Measurements from ENCODE around the gene COL27A1. TPM values are rescaled to one million over a fixed set of nuclear protein-coding genes. Genes with fewer than 3 reads are reported as not detected.

Gene COL27A1
- polyA plus RNA-seq, 1 donor (not counting 4 experiments of a cell fraction or from before 2014, with no cell fraction given) = 14.0 TPM

- no peaks in the 10 kb centered on the region for H3K79me2 ChIP-seq (ENCODE audit: control insufficient read depth, insufficient read depth, low read length)
- no peak for FAIRE-seq
- H3K9me1 ChIP-seq (ENCODE audit: control insufficient read depth, extremely low read depth, insufficient read depth, low read length) = no peaks in the 10 kb centered on the region
- dilution Hi-C loops (cut with MboI; ENCODE audit: extremely low pct_ligation_motif_present, low sequenced_read_pairs) = no loop called here
- no peak for DNase-seq (ENCODE audit: low read depth, low spot score)
- no peaks in the 10 kb centered on the region for H4K20me1 ChIP-seq (ENCODE audit: control insufficient read depth, extremely low read depth, insufficient read depth, low read length)
- no peaks in the 10 kb centered on the region for H3K27me3 ChIP-seq (ENCODE audit: control insufficient read depth, extremely low read depth, insufficient read depth, low read length)
- H3K9ac ChIP-seq (ENCODE audit: control insufficient read depth, extremely low read depth, insufficient read depth, low read length) = no peak overlapping the region
- no peak overlapping the region for H3K4me3 ChIP-seq (ENCODE audit: control insufficient read depth in 2 of 3, extremely low read depth in 1 of 3, insufficient read depth in 2 of 3, low read depth in 1 of 3, low read length in 3 of 3)
- H2AFZ ChIP-seq (ENCODE audit: control insufficient read depth, low read length) = no peak overlapping the region
- H3K36me3 ChIP-seq (ENCODE audit: control insufficient read depth in 2 of 2, extremely low read depth in 1 of 2, insufficient read depth in 2 of 2, low read length in 2 of 2) = no peaks in the 10 kb centered on the region
- no peak for TF ChIP-seq EZH2 (IDR thresholded peaks at IDR 0.05; ENCODE audit: low read length)
- no peak for TF ChIP-seq CTCF (optimal IDR thresholded peaks at IDR 0.05 in 1 of 3, IDR thresholded peaks at IDR 0.05 in 1 of 3, conservative IDR thresholded peaks at IDR 0.05 in 1 of 3; ENCODE audit: extremely low read depth in 1 of 3, insufficient read depth in 2 of 3, low read length in 3 of 3)
- peaks cover 4% of the 10 kb centered on the region for H3K9me3 ChIP-seq (ENCODE audit: control insufficient read depth, low read depth, low read length)
- no peak overlapping the region for H3K27ac ChIP-seq (ENCODE audit: control insufficient read depth, insufficient read depth, low read length)
- H3K4me1 ChIP-seq (ENCODE audit: control insufficient read depth, extremely low read depth, insufficient read depth, low read length) = peaks cover 4% of the 10 kb centered on the region
- no peak overlapping the region for H3K4me2 ChIP-seq (ENCODE audit: control insufficient read depth, extremely low read depth, insufficient read depth, low read depth, low read length)
Measured at GRCh38 chr9:114317665-114318357, 162.5 kb downstream of the COL27A1 start.

GRCh38 chr9:114318416-114318815 lies 163.1 kb downstream of the COL27A1 start:
- H3K9me3 ChIP-seq (ENCODE audit: control insufficient read depth, low read depth, low read length) = peaks cover 4% of the 10 kb centered on the region
- H3K27ac ChIP-seq (ENCODE audit: control insufficient read depth, insufficient read depth, low read length) = no peak overlapping the region
- H3K27me3 ChIP-seq (ENCODE audit: control insufficient read depth, extremely low read depth, insufficient read depth, low read length) = no peaks in the 10 kb centered on the region
- dilution Hi-C loops (cut with MboI; ENCODE audit: extremely low pct_ligation_motif_present, low sequenced_read_pairs) = no loop called here
- H3K9ac ChIP-seq (ENCODE audit: control insufficient read depth, extremely low read depth, insufficient read depth, low read length) = no peak overlapping the region
- TF ChIP-seq EZH2 (IDR thresholded peaks at IDR 0.05; ENCODE audit: low read length) (no peak), CTCF (optimal IDR thresholded peaks at IDR 0.05 in 1 of 3, IDR thresholded peaks at IDR 0.05 in 1 of 3, conservative IDR thresholded peaks at IDR 0.05 in 1 of 3; ENCODE audit: extremely low read depth in 1 of 3, insufficient read depth in 2 of 3, low read length in 3 of 3) (no peak)
- no peaks in the 10 kb centered on the region for H3K9me1 ChIP-seq (ENCODE audit: control insufficient read depth, extremely low read depth, insufficient read depth, low read length)
- FAIRE-seq (no peak), DNase-seq (ENCODE audit: low read depth, low spot score) (no peak)
- H3K36me3 ChIP-seq (ENCODE audit: control insufficient read depth in 2 of 2, extremely low read depth in 1 of 2, insufficient read depth in 2 of 2, low read length in 2 of 2) = no peaks in the 10 kb centered on the region
- no peak overlapping the region for H3K4me2 ChIP-seq (ENCODE audit: control insufficient read depth, extremely low read depth, insufficient read depth, low read depth, low read length)
- no peaks in the 10 kb centered on the region for H3K79me2 ChIP-seq (ENCODE audit: control insufficient read depth, insufficient read depth, low read length)
- no peak overlapping the region for H2AFZ ChIP-seq (ENCODE audit: control insufficient read depth, low read length)
- H3K4me3 ChIP-seq (ENCODE audit: control insufficient read depth in 2 of 3, extremely low read depth in 1 of 3, insufficient read depth in 2 of 3, low read depth in 1 of 3, low read length in 3 of 3) = no peak overlapping the region
- no peaks in the 10 kb centered on the region for H4K20me1 ChIP-seq (ENCODE audit: control insufficient read depth, extremely low read depth, insufficient read depth, low read length)
- peaks cover 4% of the 10 kb centered on the region for H3K4me1 ChIP-seq (ENCODE audit: control insufficient read depth, extremely low read depth, insufficient read depth, low read length)

Data from keratinocyte (primary cell).